Stimulated activated CD8-positive, alpha-beta memory T cell treated with anti-CD3 and anti-CD28 coated beads, Interleukin-12 subunit alpha, Interleukin-12 subunit beta, amount 100 ng/mL, for 24 hours (primary cell): ENCODE data around the gene DNAJC7.
"Not testable (repeated sequence)": the region's sequence is repeated elsewhere in the genome, so short reads cannot be mapped to it uniquely, and the experiment has no call there.

ENCODE experiments used
- DNase-seq: peaks from one replicate; pipeline ENCODE4 v3.0.0-alpha.2; 2020; ENCODE audit errors: extremely low read depth

The DNAJC7 gene

DNA sequence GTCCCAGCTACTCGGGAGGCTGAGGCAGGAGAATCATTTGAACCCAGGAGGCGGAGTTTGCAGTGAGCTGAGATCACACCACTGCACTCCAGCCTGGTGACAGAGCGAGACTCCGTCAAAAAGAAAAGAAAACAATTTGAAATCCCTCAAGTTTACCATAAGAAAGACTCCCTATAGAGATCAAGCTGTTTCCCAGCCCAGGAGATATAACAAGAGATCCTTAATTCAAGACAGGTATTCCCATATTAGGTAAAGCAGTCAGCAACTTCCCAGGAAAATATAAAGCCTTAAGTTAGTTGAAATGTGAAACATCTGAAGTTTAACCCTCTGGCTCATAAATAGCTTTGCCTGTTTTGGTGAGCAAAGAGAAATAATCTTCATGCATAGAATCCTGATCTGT lies 4.9 kb downstream of the DNAJC7 start:
- DNase-seq: not testable (repeated sequence)

DNA sequence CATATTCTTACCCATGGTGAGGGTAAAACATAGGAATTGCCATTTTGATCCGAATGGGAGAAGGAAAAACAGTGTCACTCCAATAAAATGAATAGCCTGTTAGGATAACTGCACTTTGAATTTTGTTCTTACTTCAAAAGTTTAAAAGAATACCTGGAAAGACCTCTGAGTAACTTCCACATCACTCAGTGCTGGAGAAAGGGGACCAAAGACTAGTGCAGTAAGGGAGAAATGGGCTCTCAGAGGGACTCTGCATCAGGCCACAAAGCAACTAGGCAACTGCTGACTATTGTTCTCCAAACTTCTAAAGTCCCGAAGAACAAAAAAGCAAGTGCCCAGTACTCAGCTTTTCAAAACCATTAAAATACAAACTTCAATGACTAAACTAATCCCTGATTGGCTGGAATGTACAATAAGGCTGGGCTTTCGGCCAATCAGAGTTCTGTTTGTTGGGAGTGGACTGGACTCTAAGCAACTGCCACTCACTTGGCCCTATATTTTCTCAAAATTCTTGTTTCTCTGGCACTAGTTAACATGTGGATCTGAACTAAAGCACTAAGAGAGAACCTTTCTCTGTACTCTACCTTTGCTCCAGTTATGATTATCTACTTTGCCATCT lies 6.2 kb downstream of the DNAJC7 start:
- no peak for DNase-seq

DNA sequence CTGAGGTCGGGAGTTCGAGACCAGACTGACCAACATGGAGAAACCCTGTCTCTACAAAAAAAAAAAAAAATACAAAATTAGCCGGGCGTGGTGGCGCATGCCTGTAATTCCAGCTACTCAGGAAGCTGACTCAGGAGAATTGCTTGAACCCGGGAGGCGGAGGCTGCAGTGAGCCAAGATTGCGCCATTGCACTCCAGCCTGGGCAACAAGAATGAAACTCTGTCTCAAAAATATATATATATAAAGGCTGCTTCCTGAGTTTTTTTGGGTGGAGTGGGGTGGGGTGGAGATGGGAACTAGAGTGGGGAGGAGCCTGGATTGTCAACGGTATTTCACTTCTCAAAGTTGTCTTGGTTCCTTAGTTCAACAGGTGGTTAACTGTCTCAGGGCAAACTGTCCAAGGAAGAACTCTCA lies 7.0 kb downstream of the DNAJC7 start:
- DNase-seq: not testable (repeated sequence)

DNA sequence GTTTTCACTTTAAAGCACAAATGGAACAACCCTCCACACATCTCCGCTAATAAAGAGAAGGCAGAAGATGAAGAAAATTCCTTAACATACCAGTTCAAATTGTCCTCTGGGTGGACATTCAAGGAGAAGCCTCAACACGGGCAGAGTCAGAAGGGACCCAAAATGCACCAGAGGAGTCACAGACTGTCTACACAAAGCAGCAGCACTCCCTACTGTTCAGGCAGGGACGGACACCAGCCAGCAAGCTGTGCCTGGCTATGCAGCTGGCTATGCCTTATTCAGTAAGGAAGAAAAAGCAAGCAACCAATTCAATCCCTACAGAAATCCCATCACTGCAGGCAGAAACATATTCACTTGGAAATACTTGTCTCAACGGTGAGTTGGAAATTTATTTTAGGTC lies 8.1 kb downstream of the DNAJC7 start:
- DNase-seq: no peak

DNA sequence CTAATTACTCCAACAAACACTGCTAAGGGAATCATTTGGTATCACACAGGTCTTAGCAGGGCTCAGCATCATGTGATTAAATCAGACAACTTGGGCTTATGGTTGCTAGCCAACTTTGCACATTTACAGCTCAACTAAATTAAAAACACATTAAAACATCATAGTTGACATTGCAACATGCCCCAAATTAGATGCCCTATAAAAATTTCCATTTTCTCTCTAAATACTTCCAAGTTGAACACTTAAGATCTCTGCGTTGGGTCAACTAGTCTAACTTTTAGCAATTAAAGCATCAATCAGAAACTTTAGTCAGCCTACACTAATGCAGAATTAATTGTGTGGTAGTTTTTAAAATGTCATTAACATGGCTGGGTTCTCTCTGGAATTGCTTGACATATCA lies 12.1 kb downstream of the DNAJC7 start:
- DNase-seq: no peak

DNA sequence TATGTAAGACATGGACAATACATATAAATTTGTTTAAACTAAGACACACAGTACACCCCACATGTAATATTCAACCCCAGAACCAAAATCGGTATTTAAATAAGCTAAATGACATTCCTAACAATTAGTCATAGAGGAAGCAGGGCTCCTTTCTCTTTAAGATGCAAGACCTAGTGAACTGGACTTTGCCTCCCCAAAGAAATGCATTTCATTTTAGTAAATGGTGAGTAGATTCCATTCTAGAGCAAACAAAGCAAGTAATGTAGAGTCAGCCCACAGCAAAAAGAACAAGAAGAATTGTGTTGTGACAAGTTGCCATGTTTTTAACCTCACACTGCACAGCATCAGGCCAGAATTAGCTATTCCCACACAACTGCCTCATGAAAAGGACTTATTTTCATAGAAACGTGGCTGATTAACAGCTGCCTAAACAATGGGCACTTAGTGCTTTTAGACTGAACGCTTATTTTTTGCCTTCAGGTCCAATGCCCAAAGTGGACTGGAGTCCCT lies 14.4 kb downstream of the DNAJC7 start:
- DNase-seq: no peak

DNA sequence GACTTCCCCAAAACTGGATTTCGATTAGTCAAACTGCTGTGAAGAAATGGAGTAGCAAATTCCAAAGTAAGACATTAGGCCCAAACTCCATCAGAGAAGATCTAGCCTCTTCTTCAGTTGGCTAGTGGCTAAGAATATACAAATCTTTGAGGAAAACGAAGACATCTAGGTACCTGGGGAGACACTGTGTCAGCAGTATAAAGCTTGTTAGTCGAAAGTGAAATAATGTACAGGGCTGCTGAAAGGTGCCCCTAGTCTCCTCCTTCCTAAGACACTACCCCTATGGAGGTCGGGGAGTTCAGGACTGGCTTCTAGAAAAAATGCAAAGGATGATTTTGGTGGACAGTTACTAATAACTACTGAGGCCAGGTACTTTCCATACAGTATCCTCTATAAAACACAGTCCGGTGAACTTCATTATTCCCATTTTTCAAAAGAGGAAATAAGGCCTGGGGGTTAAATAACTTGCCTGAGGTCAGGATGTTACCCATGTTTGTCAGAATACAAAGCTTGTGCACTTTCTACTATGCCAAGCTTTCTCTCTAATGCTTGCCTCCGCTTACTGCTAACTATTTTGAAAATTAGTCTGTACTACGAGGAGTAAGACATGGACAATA lies 15.0 kb downstream of the DNAJC7 start:
- no peak for DNase-seq

DNA sequence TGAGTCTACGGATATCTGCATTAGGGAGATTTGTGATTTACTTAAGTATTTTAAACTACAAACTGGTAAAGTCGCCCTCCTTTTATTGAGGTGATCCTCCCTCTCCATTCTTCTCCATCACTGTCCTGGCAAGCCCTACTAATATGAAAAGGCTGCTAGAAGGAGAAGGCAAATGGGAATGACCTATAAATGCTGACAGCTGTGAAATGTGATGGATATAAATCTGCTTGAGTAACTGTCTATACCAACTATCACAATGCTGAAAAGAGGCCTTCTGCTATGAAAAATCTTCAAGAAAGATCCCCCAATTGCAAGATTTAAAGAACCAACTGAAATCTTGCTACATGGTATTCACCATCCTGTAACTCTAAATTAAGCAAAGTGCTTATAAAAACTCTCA lies 15.5 kb downstream of the DNAJC7 start:
- no peak for DNase-seq

DNA sequence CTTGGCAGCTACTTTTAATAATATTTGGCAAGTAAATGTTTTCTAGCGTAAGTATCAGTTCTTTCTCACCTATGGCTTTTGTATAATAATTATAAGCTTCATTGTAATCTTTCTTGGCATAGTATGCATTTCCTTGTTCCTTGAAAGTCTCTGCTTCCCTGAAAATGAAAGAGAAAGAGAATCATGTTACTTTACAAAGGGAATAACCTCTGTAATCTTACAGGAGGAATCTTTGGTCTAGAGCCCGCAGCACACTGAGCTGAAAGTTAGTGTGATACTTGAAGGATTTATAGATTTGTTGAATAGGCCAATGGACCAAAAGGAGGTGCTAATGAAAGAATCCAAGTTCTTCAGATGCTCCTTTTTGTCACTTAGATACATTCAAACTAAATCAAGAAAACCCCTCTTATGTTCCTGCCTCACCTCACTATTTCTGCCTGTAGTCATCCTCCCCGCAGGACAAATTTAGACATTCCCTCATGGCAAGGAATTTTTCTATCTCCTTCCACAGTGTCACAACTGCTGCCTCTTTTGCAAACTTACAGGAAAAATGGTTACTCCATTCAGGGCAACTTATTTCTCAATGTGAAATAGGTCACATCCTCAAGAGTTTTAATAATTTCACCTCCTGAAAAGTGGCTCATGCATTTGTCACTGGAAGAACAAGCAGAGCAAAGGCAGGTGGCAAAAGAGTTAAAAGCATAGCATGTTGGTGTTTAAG lies 16.7 kb downstream of the DNAJC7 start:
- DNase-seq: no peak

DNA sequence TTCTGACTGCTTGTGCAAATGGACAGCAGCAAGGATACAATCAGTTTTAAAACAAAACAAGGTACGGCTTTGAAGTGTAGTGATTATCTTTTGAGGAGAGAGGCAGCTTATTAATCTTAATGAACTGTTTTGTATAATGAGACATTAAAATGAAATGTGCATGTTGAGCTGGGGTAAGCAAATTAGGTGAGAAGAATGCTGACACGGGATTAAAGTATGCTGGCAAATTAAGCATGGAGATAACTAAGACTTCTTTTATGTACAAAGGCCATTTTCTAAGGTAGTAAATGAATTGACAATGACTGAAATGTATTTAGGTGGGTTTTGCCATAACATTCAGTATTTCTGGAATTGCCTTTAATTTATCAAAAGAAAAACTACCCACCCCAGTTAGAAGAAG lies 18.7 kb downstream of the DNAJC7 start:
- no peak for DNase-seq

DNA sequence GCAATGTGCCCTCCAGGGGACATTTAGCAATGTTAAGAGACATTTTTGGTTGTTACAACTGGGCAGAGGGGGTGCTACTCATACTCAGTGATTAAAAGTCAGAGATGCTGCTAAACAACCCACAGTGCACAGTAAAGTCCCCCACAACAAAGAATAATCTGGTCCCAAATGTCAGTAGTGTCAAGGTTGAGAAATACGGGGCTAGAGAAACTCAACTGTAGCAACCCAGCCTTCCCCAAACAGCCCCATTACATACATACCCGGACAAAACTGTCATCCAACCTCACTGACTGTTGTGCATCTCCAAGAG lies 20.4 kb downstream of the DNAJC7 start:
- DNase-seq: no peak

DNA sequence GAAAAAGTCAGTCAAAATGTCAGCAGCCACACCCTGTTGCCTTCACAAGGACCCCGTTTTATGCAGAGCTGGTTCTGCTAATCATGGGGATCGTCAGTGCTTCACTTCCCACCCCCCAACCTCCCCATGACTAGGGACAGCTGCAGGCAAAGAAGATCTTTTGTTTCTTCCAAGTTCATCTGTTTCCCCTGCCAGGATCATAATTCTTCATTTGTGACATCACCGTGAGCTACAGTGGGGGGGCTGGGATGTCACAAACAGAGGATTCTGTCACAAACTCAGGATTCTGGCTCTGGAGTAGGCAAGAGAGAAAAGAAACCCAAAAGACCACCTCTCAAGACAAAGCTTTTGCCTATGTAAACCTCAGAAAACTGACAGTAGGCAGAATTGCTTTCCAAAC lies 24.7 kb downstream of the DNAJC7 start:
- no peak for DNase-seq

DNA sequence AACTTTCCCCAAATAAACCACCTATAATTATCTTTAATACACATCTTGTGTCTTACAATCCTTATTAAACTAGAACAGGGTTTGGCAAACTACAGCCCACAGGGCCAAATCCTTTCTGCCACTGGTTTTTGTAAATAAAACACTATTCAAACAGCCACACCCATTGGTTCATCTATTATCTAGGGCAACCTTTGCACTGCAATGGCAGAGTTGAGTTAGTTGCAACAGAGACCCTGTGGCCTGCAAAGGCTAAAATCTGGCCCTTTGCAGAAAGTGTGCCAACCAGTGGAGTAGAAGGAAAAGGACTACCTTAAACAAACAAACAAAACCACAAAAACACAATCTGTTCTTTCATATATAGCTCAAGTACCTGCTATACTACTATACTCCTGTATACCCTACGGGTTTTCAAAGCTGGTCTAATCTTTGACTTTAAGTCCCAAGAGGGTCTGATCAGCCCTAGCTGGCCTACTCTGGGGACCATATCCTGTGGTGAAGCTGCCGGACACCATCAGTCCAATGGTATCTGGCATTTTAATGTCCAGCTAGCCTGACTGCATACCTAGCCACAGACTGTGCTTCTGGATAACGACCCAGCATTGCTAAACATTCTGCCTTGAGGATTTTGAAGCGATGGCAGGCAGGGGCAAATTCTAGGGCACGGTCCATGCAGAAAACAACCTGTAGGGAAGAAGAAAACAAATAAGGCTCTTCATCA lies 27.4 kb downstream of the DNAJC7 start:
- no peak for DNase-seq

DNA sequence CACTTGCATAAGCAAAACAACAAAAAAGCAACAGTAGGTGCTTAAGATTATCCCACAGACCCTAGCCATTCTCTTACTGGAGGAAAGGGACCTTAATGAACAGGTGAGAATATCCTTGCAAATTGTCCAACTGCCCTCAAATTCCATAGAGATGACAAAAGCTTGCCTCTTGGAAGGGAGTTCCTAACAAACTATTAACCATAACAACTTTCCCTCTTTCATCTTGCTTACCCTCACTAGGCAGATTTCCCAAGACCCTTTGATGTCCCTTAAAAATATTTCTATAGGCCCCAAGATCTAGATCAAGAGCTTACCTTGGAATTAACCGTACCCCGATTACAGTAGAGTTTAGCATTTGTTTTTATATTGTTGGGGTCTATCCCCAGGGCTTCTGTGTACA lies 28.8 kb downstream of the DNAJC7 start:
- DNase-seq: no peak

DNA sequence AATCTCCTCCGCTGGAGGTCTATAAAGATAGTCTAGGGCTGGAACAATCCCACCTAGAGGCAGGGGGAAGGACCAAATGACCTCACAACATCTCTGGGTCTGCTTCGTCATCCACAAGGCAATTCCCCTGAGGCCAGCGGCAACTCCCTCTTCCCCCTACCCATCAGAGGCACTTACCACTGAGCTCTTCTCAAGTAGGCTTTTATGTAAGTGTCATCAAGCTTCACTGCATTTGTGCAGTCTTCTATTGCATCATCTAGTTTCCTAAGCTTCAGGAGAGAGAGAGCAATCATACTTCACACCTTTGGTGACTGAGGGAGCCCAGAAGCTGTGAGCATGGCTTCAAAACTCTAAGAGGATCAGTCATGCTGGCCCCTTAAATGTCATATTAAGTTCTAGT lies 29.6 kb downstream of the DNAJC7 start:
- no peak for DNase-seq

DNA sequence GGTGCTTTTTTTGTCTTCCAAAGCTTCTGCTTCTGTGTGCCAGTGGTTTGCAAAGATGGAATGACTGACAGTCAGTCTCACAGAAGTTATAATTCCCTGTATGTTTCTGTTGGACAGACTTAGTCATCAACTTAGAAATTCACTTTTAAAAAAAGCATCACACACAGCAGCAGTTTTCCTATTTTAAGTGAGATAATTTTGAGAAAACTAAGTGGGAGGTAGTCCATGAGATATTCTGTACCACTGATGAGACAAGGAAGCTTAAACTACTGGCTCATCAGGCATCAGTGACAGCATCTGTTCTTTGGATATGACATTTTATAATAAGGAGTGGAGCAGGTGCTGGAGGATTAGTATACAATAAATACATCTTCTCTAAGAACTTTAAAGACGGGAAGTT lies 30.6 kb downstream of the DNAJC7 start:
- DNase-seq: no peak

DNA sequence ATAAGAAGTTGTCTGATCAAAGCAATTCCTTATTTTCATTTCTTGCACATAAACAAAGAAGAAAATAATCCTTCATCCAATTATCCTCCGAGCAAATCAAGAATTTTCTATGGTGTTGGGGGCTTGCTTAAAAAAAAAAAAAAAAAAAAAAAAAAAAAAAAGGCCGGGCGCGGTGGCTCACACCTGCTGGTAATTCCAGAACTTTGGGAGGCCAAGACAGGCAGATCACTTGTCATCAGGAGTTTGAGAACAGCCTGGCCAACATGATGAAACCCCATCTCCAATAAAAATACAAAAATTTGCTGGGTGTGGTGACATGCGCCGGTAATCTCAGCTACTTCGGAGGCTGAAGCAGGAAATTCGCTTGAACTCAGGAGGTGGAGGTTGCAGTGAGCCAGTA lies 31.3 kb downstream of the DNAJC7 start:
- no peak for DNase-seq

DNA sequence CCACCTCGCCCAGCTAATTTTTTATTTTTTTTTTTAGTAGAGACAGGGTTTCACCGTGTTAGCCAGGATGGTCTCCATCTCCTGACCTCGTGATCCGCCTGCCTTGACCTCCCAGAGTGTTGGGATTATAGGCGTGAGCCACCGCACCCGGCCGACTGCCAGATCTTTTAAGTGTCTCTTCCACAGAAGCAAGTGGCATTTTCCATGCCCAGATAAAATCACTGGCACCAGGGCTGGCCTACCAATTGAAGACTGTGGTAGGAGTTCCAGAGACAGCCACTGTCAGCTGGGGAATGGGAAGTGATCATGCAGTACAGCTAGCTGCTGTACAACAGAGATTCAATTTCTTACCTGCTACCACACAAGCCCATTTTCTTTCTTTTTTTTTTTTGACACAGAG lies 32.8 kb downstream of the DNAJC7 start:
- DNase-seq: no peak

DNA sequence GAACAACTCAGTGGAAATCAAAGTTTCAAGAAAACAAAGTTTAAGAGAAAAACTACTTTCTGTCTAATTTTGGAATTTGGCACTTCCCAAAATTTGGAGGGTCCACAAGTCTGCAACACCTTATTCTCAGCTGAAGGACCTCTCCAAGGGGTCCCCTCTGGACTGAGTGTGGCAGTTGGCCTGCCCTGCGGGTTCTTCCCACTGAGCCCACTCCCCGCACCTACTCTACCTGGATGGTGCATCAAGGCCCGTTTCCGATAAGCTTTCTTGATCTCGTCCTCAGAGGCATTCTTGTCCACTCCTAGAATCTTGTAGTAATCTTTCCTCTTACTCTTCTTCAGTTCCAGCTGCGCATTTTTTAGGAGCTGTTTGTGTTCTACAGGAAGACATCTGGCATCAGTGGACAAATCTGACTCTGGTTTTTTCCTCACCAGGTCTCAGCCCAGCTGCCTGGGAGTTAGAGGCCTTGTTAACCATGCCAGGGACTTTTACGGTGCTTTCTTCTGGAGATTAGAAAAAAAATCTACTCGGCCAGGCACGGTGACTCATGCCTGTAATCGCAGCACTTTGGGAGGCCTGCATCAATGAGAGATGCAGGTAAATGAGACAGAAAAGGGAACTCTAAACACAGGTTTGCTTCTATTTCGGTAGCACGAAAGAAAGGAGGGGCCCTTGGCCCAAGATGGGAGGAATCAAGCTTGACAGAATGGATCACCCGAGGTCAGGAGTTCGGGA lies 35.0 kb downstream of the DNAJC7 start:
- no peak for DNase-seq

DNA sequence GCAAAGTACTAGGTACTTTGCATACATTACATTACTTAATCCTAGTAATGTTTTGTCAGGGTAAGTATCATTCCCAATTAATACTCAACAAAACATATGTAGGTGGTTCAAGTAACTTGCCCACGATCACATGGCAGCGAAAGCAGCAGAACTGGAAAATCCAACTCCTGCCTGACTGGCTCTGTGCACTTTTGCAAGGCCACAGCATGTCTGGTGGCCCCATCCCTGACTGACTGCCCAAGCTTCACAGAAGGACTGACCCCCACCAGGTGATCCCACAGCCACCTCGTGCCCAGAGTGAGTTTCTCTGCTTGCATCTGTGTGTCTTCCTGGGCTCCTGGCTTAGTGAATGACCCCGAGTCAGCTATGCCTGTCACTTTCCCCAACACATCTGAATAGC lies 39.2 kb downstream of the DNAJC7 start:
- no peak for DNase-seq

DNA sequence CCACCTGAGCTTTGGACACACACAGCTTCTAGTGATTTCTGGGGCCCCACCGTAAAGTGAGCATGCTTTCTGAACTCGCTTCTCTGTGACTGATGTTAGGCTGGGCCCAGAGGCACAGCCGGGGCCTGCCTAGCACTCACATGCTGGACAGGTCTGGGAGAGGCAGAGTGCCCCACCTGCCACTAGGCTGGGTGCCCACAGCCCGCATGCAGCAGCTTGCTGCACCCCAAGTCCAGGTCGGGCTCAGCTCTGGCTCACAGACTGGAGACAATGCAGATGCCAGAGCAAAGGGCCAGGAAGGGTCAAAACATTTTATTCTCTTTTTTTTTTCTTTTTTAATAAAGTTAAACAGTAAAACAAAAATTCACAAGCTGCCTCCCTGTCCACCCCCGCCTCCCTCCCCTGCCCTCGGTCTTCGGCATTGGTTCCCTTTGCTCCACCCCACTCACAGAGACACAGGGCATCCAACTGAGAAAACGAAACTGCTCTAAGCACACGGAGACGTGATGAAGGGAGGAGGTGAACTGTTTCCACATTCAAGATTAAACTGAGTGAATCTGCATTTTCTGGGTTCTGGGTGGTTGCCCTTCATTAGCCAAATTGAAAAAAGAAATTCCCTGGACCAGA lies 41.0 kb downstream of the DNAJC7 start:
- DNase-seq: no peak
